PC-3 (cell line): Measurements from ENCODE around the gene GPC5. TPM values are rescaled to one million over a fixed set of nuclear protein-coding genes. Genes with fewer than 3 reads are reported as not detected.

ENCODE experiments used
- ATAC-seq: fragments of 200-7000 bp; cut with Tn5 transposase; 2 replicates; pipeline ENCODE4 v1.9.1; 2020; ENCODE audit warnings: mild to moderate bottlenecking, moderate library complexity
- BruUV-seq: library from RNA; stranded (reverse); fragments of 400-500 nt; replicated peaks from 2 replicates; lab custom pipeline; 2021; lab: Mats Ljungman, UMichigan
- CTCF ChIA-PET: fragments of 300-600 bp; sonication (Branson Sonifier 250); formaldehyde crosslinking; loops from one replicate; lab custom pipeline; 2022; ENCODE audit warnings: antibody characterized with exemption; lab: Charles Lee
- POLR2A ChIA-PET: fragments of 300-600 bp; sonication (Branson Sonifier 250); formaldehyde crosslinking; loops from one replicate; lab custom pipeline; 2022; ENCODE audit warnings: antibody characterized with exemption; ENCODE audit not compliant: unreplicated experiment; lab: Charles Lee
- DNase-seq: peaks from one replicate; pipeline ENCODE4 v3.0.0-alpha.2; 2015
- H2AFZ ChIP-seq: fragments of 300-600 bp; sonication (generic); 2 replicates; pipeline ENCODE4 v1.6.0; 2016; ENCODE audit warnings: antibody characterized with exemption, low read length
- H3F3A ChIP-seq: fragments of 300-600 bp; sonication (generic); one replicate; pipeline ENCODE4 v1.6.0; 2017; ENCODE audit warnings: antibody characterized with exemption, low read length, control low read depth, mild to moderate bottlenecking; ENCODE audit not compliant: unreplicated experiment
- H3K27ac ChIP-seq: fragments of 300-600 bp; sonication (generic); 2 replicates; pipeline ENCODE4 v1.5.1; 2016; ENCODE audit warnings: mild to moderate bottlenecking, low read length
- H3K27me3 ChIP-seq: fragments of 300-600 bp; sonication (generic); 2 replicates; pipeline ENCODE4 v1.6.1; 2016; ENCODE audit warnings: low read length, mixed read lengths
- H3K36me3 ChIP-seq: fragments of 300-600 bp; sonication (generic); 2 replicates; pipeline ENCODE4 v1.6.1; 2016; ENCODE audit warnings: low read depth, mixed run types, low read length, mixed read lengths
- H3K4me1 ChIP-seq: fragments of 300-600 bp; sonication (generic); 2 replicates; pipeline ENCODE4 v1.5.1; 2016; ENCODE audit warnings: low read length; ENCODE audit not compliant: insufficient read depth
- H3K4me2 ChIP-seq: fragments of 300-600 bp; sonication (generic); 2 replicates; pipeline ENCODE4 v1.6.0; 2016; ENCODE audit warnings: low read length
- H3K4me3 ChIP-seq: fragments of 300-600 bp; sonication (generic); 2 replicates; pipeline ENCODE4 v1.5.1; 2016; ENCODE audit warnings: mild to moderate bottlenecking, low read length, mixed read lengths
- H3K79me2 ChIP-seq: fragments of 300-600 bp; sonication (generic); 2 replicates; pipeline ENCODE4 v1.6.1; 2017; ENCODE audit warnings: low read length, mixed read lengths
- H3K9ac ChIP-seq: fragments of 300-600 bp; sonication (generic); 2 replicates; pipeline ENCODE4 v1.6.0; 2016; ENCODE audit warnings: mild to moderate bottlenecking, low read length
- H3K9me2 ChIP-seq: fragments of 300-600 bp; sonication (generic); replicated peaks from 2 replicates; pipeline ENCODE4 v1.6.1; 2016; ENCODE audit warnings: mixed run types, low read length, mixed read lengths
- H3K9me3 ChIP-seq: fragments of 300-600 bp; sonication (generic); 2 replicates; pipeline ENCODE4 v1.6.1; 2016; ENCODE audit warnings: low read length, mixed read lengths
- H4K20me1 ChIP-seq: fragments of 300-600 bp; sonication (generic); 2 replicates; pipeline ENCODE4 v1.6.1; 2016; ENCODE audit warnings: low read length, mixed read lengths
- CTCF ChIP-seq: fragments of 300-600 bp; sonication (generic); conservative IDR thresholded peaks from 2 replicates; pipeline ENCODE4 v1.5.1; 2017; ENCODE audit warnings: antibody characterized with exemption, low read depth, mild to moderate bottlenecking, low read length
- EZH2 ChIP-seq: fragments of 300-600 bp; sonication (generic); IDR thresholded peaks from one replicate; pipeline ENCODE4 v1.6.1; 2017; ENCODE audit warnings: antibody characterized with exemption, mild to moderate bottlenecking, low read length; ENCODE audit not compliant: unreplicated experiment
- EZH2phosphoT487 ChIP-seq: fragments of 300-600 bp; sonication (generic); IDR thresholded peaks from 2 replicates; pipeline ENCODE4 v1.6.1; 2018; ENCODE audit warnings: mild to moderate bottlenecking, antibody characterized with exemption, low read length, borderline replicate concordance
- intact Hi-C: fragments of 100-400 bp; cut with micrococcal nuclease; formaldehyde crosslinking; loops from 2 replicates; pipeline ENCODE4 v1.9.0; 2023
- total RNA-seq: library from RNA; depleted of rRNA; stranded (reverse); fragments of >200 nt; gene quantifications from 2 replicates; pipeline ENCODE4 v1.2.3, GENCODE V29; 2014

Gene GPC5
- total RNA-seq, 1 experiment from 2014 or later: not detected

GRCh38 chr13:91907398-91907797 lies 509.0 kb downstream of the GPC5 start:
- no peak for TF ChIP-seq EZH2
- TF ChIP-seq EZH2phosphoT487: no peak
- TF ChIP-seq CTCF: no peak
- Histone ChIP-seq H2AFZ (no peak overlapping the region), H3K36me3 (no peaks in the 10 kb centered on the region), H3K9me2 (no peaks in the 10 kb centered on the region), H3K27me3 (no peaks in the 10 kb centered on the region), H3K4me3 (no peak overlapping the region), H3K4me2 (no peak overlapping the region), H3K9ac (no peak overlapping the region), H3K9me3 (no peaks in the 10 kb centered on the region), H3K4me1 (no peaks in the 10 kb centered on the region), H3K79me2 (no peaks in the 10 kb centered on the region), H3F3A (no peaks in the 10 kb centered on the region), H4K20me1 (no peaks in the 10 kb centered on the region), H3K27ac (no peak overlapping the region)
- no peak for DNase-seq
- ChIA-PET CTCF (no interaction called here), POLR2A (no interaction called here)
- intact Hi-C loops: no loop called here
- no peak for ATAC-seq
- BruUV-seq: no TSS peak

GRCh38 chr13:91909617-91910016 lies 511.2 kb downstream of the GPC5 start:
- H3K9me3 ChIP-seq: no peaks in the 10 kb centered on the region
- no peaks in the 10 kb centered on the region for H3F3A ChIP-seq
- BruUV-seq: no TSS peak
- no peak overlapping the region for H3K4me2 ChIP-seq
- H3K79me2 ChIP-seq: no peaks in the 10 kb centered on the region
- no peak for DNase-seq
- H3K4me3 ChIP-seq: no peak overlapping the region
- H4K20me1 ChIP-seq: no peaks in the 10 kb centered on the region
- no peaks in the 10 kb centered on the region for H3K27me3 ChIP-seq
- H3K36me3 ChIP-seq: no peaks in the 10 kb centered on the region
- H3K27ac ChIP-seq: no peak overlapping the region
- no peak overlapping the region for H2AFZ ChIP-seq
- no peak overlapping the region for H3K9ac ChIP-seq
- ChIA-PET POLR2A (no interaction called here), CTCF (no interaction called here)
- no peak for ATAC-seq
- no peaks in the 10 kb centered on the region for H3K4me1 ChIP-seq
- intact Hi-C loops: no loop called here
- TF ChIP-seq CTCF: no peak
- no peak for TF ChIP-seq EZH2
- TF ChIP-seq EZH2phosphoT487: no peak
- H3K9me2 ChIP-seq: no peaks in the 10 kb centered on the region

- Histone ChIP-seq H4K20me1 (no peaks in the 10 kb centered on the region), H3F3A (no peaks in the 10 kb centered on the region), H3K4me1 (no peaks in the 10 kb centered on the region), H3K9ac (no peak overlapping the region), H3K27ac (no peak overlapping the region), H3K9me3 (no peaks in the 10 kb centered on the region), H2AFZ (no peak overlapping the region), H3K9me2 (no peaks in the 10 kb centered on the region), H3K27me3 (no peaks in the 10 kb centered on the region), H3K4me2 (no peak overlapping the region), H3K36me3 (no peaks in the 10 kb centered on the region), H3K4me3 (no peak overlapping the region), H3K79me2 (no peaks in the 10 kb centered on the region)
- DNase-seq (no peak), ATAC-seq (no peak)
- ChIA-PET CTCF (no interaction called here), POLR2A (no interaction called here)
- no TSS peak for BruUV-seq
- intact Hi-C loops: no loop called here
- TF ChIP-seq EZH2phosphoT487 (no peak), EZH2 (no peak), CTCF (no peak)
These were observed 524.7 kb downstream of the GPC5 start for GRCh38 chr13:91922969-91923592.
